ENCODE data around the gene HTRA1. TPM values are rescaled to one million over a fixed set of nuclear protein-coding genes. Genes with fewer than 3 reads are reported as not detected.

Gene HTRA1
- total RNA-seq, 1 experiment from 2014 or later, result 157 TPM

DNA sequence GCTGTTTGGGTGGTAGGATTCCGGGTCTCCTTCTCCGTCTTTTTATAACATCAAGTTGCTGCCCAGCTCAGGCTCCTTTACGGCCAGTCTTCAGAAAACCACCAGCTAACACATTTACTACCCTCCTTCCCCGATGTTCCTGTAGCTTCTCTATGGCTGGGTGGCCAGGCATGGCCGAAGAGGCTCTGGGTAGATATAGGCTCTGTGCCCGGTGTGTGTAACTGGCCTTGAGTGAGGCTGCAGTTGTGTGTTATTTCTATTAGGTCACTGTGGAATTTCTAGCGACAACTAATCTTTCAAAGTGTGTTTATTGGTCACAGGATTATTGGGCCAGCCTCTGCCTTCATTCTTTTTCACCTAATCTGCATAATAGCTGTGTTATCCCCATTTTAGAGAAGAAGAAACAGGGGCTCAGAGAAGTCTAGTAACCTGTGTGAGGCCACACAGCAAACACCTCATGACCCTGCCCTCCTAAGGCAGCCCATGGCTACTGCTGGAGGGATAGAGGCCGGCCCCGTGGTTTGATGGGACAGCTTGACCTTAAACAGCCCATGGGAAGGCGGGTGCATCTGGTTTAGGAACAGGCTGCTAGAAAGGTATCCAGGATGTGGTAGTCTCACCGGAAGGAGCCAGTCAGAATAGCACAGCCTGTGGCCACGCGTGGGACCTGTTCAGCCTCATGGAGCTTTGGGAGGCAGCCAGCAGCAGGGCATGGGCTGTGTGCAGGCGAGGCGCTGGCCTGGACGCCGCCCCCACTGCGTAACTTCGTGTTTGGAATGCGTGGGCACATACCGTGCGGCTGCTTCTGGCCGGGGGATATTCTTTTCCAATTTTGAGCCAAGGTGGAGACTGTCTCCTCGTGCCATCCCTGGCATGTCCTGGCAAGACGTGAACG is 29.7 kb downstream of the HTRA1 start:
- DNase-seq (ENCODE audit: unreplicated experiment), result peak; percentile 85
- Mint-ChIP-seq H3K27me3 (ENCODE audit: insufficient read depth, unreplicated experiment) (no peaks in the 10 kb centered on the region), H3K36me3 (ENCODE audit: insufficient read depth, unreplicated experiment) (peaks cover 59% of the 10 kb centered on the region), H3K9me3 (ENCODE audit: unreplicated experiment) (no peaks in the 10 kb centered on the region), H3K4me3 (ENCODE audit: unreplicated experiment) (peak overlapping the region; percentile 40), H3K27ac (ENCODE audit: low read depth, unreplicated experiment) (peak overlapping the region; percentile 86), H3K4me1 (ENCODE audit: insufficient read depth, unreplicated experiment) (peaks cover 55% of the 10 kb centered on the region)
- ChIA-PET CTCF (interaction anchor here (0.6 to 5.2 kb wide), 9 partner anchors 8 to 224 kb away, joined by 3 to 34 read pairs (median 4); no protein-coding TSS in a partner anchor), POLR2A (interaction anchor here (0.9 to 15.0 kb wide), 18 partner anchors 9 to 663 kb away, joined by 3 to 291 read pairs (median 6); partner anchors contain the start of genes BUB3, HTRA1 and PLEKHA1)
- TF ChIP-seq, protein P1, sequence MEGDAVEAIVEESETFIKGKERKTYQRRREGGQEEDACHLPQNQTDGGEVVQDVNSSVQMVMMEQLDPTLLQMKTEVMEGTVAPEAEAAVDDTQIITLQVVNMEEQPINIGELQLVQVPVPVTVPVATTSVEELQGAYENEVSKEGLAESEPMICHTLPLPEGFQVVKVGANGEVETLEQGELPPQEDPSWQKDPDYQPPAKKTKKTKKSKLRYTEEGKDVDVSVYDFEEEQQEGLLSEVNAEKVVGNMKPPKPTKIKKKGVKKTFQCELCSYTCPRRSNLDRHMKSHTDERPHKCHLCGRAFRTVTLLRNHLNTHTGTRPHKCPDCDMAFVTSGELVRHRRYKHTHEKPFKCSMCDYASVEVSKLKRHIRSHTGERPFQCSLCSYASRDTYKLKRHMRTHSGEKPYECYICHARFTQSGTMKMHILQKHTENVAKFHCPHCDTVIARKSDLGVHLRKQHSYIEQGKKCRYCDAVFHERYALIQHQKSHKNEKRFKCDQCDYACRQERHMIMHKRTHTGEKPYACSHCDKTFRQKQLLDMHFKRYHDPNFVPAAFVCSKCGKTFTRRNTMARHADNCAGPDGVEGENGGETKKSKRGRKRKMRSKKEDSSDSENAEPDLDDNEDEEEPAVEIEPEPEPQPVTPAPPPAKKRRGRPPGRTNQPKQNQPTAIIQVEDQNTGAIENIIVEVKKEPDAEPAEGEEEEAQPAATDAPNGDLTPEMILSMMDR (IDR thresholded peaks at IDR 0.05; ENCODE audit: unreplicated experiment), result no peak
- intact Hi-C loops (cut with micrococcal nuclease), result no loop called here
- BruUV-seq (replicated peaks), result no TSS peak

DNA sequence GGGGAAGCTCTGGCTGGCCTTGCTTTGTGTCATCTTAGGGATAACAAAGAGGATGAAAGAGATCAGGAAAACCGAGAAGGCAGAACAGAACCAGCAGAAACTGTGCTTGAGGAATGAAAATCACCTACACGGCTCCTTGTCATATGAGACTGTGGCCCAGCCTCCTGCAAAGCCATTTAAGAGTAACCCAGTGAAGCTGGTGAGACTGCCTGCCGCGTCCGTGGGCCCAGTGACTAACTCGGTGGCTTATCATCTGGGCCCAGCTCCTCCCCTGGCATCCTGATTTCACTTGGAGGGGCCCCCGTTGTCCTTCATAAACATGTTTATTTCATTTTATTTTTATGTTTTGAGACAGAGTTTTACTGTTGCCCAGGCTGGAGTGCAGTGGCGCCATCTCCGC is 30.7 kb downstream of the HTRA1 start:
- H3K27me3 Mint-ChIP-seq (ENCODE audit: insufficient read depth, unreplicated experiment), result no peaks in the 10 kb centered on the region
- intact Hi-C loops (cut with micrococcal nuclease), result no loop called here
- H3K36me3 Mint-ChIP-seq (ENCODE audit: insufficient read depth, unreplicated experiment), result peaks cover 67% of the 10 kb centered on the region
- peaks cover 61% of the 10 kb centered on the region for H3K4me1 Mint-ChIP-seq (ENCODE audit: insufficient read depth, unreplicated experiment)
- H3K4me3 Mint-ChIP-seq (ENCODE audit: unreplicated experiment), result peak overlapping the region; percentile 40
- no peak for DNase-seq (ENCODE audit: unreplicated experiment)
- ChIA-PET CTCF (interaction anchor here (0.6 to 5.2 kb wide), 9 partner anchors 7 to 225 kb away, joined by 3 to 34 read pairs (median 4); no protein-coding TSS in a partner anchor), POLR2A (interaction anchor here (0.5 to 15.0 kb wide), 19 partner anchors 8 to 662 kb away, joined by 3 to 291 read pairs (median 5); partner anchors contain the start of genes BUB3, HTRA1 and PLEKHA1)
- peak overlapping the region; percentile 86 for H3K27ac Mint-ChIP-seq (ENCODE audit: low read depth, unreplicated experiment)
- BruUV-seq (replicated peaks), result no TSS peak
- no peaks in the 10 kb centered on the region for H3K9me3 Mint-ChIP-seq (ENCODE audit: unreplicated experiment)
- TF ChIP-seq, protein P1 (IDR thresholded peaks at IDR 0.05; ENCODE audit: unreplicated experiment), result no peak

DNA sequence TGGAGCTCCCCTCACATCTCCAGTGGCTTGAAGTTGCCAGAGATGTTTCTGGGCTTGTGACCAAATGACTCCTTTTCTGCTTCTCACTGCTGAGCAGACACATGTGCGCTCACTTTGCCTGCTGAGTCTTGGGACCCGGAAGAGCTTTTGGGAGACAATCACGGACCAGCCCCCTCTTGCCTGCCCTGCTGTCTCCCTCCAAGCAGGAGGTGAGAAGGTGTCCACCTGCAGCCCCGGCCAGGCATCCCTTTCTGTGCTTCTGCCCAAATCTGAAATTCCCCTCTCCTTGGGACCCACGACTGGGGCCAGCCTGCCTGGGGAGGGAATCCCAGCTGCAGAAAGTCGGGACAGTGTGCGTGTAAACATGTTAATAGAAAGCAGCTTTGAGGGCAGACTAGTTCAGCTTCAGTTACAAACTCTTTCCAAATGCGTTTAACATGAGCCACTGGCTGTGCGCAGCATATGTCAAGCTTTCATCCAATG is 31.7 kb downstream of the HTRA1 start:
- intact Hi-C loops (cut with micrococcal nuclease), result no loop called here
- Mint-ChIP-seq H3K36me3 (ENCODE audit: insufficient read depth, unreplicated experiment) (peaks cover 62% of the 10 kb centered on the region), H3K27ac (ENCODE audit: low read depth, unreplicated experiment) (peak overlapping the region; percentile 86), H3K9me3 (ENCODE audit: unreplicated experiment) (no peaks in the 10 kb centered on the region), H3K4me3 (ENCODE audit: unreplicated experiment) (no peak overlapping the region), H3K4me1 (ENCODE audit: insufficient read depth, unreplicated experiment) (peaks cover 62% of the 10 kb centered on the region), H3K27me3 (ENCODE audit: insufficient read depth, unreplicated experiment) (no peaks in the 10 kb centered on the region)
- TF ChIP-seq, protein P1 (IDR thresholded peaks at IDR 0.05; ENCODE audit: unreplicated experiment), result no peak
- POLR2A ChIA-PET, result interaction anchor here (0.6 to 15.0 kb wide), 7 partner anchors 12 to 230 kb away, joined by 3 to 291 read pairs (median 18); partner anchors contain the start of genes HTRA1 and PLEKHA1
- CTCF ChIA-PET, result interaction anchor here (0.6 to 5.8 kb wide), 6 partner anchors 11 to 118 kb away, joined by 3 to 39 read pairs (median 4); partner anchors contain the start of gene PLEKHA1
- no TSS peak for BruUV-seq (replicated peaks)
- no peak for DNase-seq (ENCODE audit: unreplicated experiment)

DNA sequence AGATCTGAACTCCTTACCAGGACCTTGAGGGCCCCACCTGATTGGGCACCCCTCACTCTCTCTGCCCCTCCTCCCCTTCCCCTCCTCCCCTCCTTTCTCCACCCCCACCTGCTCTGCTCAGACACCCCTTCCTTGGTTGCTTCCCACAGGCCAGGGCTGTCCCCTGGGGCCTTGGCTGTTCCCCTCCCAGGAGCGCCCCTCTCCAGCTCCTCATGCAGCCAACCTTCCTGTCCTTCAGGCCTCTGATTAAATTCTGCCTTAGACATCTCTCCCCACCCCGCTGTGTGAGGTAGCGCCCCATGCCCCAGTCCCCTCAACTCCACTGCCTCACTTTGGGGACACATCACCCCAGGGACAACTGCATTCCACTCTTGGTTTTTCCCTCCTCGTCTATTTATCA is 32.4 kb downstream of the HTRA1 start:
- POLR2A ChIA-PET, result interaction anchor here (0.6 to 15.0 kb wide), 8 partner anchors 11 to 231 kb away, joined by 3 to 291 read pairs (median 6); partner anchors contain the start of gene HTRA1
- H3K9me3 Mint-ChIP-seq (ENCODE audit: unreplicated experiment), result no peaks in the 10 kb centered on the region

More for the DNA sequence above, 32.4 kb downstream of the HTRA1 start:
- H3K4me1 Mint-ChIP-seq (ENCODE audit: insufficient read depth, unreplicated experiment), result peaks cover 68% of the 10 kb centered on the region
- no TSS peak for BruUV-seq (replicated peaks)
- no peaks in the 10 kb centered on the region for H3K27me3 Mint-ChIP-seq (ENCODE audit: insufficient read depth, unreplicated experiment)
- no peak overlapping the region for H3K27ac Mint-ChIP-seq (ENCODE audit: low read depth, unreplicated experiment)
- TF ChIP-seq, protein P1 (IDR thresholded peaks at IDR 0.05; ENCODE audit: unreplicated experiment), result no peak
- DNase-seq (ENCODE audit: unreplicated experiment), result no peak
- H3K4me3 Mint-ChIP-seq (ENCODE audit: unreplicated experiment), result peak overlapping the region; percentile 60
- intact Hi-C loops (cut with micrococcal nuclease), result no loop called here
- H3K36me3 Mint-ChIP-seq (ENCODE audit: insufficient read depth, unreplicated experiment), result peaks cover 68% of the 10 kb centered on the region
- CTCF ChIA-PET, result interaction anchor here (0.6 to 5.8 kb wide), 7 partner anchors 10 to 119 kb away, joined by 3 to 39 read pairs (median 3); partner anchors contain the start of gene PLEKHA1
